Lung (tissue), 12 donors: ENCODE data around the gene FGR. TPM values are rescaled to one million over a fixed set of nuclear protein-coding genes. Genes with fewer than 3 reads are reported as not detected.
A peak's percentile ranks its signal among the peaks of the same experiment; 100 is the strongest.

ENCODE experiments used
- ATAC-seq: fragments of 200-7000 bp; cut with Tn5 transposase; one replicate; pipeline ENCODE4 v1.9.1; 2020; ENCODE audit warnings: moderate number of reproducible peaks; ENCODE audit not compliant: insufficient read depth, low FRiP score
- DNase-seq, 3 donors: peaks; one replicate each; pipeline ENCODE4 v3.0.0-alpha.2; 2013 to 2017
- H3K27ac ChIP-seq, 2 donors: one replicate each; pipeline ENCODE4 v1.5.1; 2013; ENCODE audit warnings: mild to moderate bottlenecking in 2 of 2, moderate library complexity in 2 of 2, control low read depth in 1 of 2, inconsistent platforms in 1 of 2, low read depth in 1 of 2, low read length in 1 of 2
- H3K27me3 ChIP-seq, 3 donors: one replicate each; pipeline ENCODE4 v1.5.1; 2013; ENCODE audit warnings: low read length in 2 of 3; ENCODE audit not compliant: control insufficient read depth in 3 of 3, insufficient read depth in 3 of 3
- H3K36me3 ChIP-seq, 4 donors: one replicate each; pipeline ENCODE4 v1.5.1; 2013; ENCODE audit warnings: low read length in 4 of 4, mild to moderate bottlenecking in 1 of 4, moderate library complexity in 1 of 4; ENCODE audit not compliant: control insufficient read depth in 4 of 4, insufficient read depth in 4 of 4
- H3K4me1 ChIP-seq, 5 donors: one replicate each; pipeline ENCODE4 v1.5.1; 2013; ENCODE audit warnings: low read length in 5 of 5, mild to moderate bottlenecking in 2 of 5, moderate library complexity in 1 of 5; ENCODE audit not compliant: control insufficient read depth in 5 of 5, insufficient read depth in 5 of 5
- H3K4me3 ChIP-seq: one replicate; pipeline ENCODE4 v1.5.1; 2013; ENCODE audit warnings: mild to moderate bottlenecking, control low read depth, moderate library complexity
- H3K9ac ChIP-seq, 2 donors: one replicate each; pipeline ENCODE4 v1.5.1; 2013; ENCODE audit warnings: low read length in 2 of 2, control low read depth in 1 of 2; ENCODE audit not compliant: insufficient read depth in 1 of 2
- H3K9me3 ChIP-seq, 4 donors: one replicate each; pipeline ENCODE4 v1.5.1; 2013; ENCODE audit warnings: low read length in 3 of 4, mild to moderate bottlenecking in 1 of 4, moderate library complexity in 1 of 4; ENCODE audit not compliant: control insufficient read depth in 4 of 4, insufficient read depth in 3 of 4
- WGBS, 2 donors: extraction: QIAGEN DNeasy Blood & Tissue Kit; methylation state at CpG; one replicate each; pipeline ENCODE4 v1.1.7; 2013; 5-methylcytosine and 5-hydroxymethylcytosine counted together
- polyA plus RNA-seq, 2 donors: library from polyadenylated mRNA; stranded (reverse); fragments of 200-250 nt; gene quantifications; one replicate each; pipeline ENCODE4 v1.2.1, GENCODE V29; 2013
- total RNA-seq, 2 donors: library from RNA; depleted of rRNA in 1 of 2; stranded (reverse); fragments of >200 nt in 1 of 2; gene quantifications; one replicate each; pipeline ENCODE4 v1.2.1, GENCODE V29; 2014 to 2021
- TF ChIP-seq, protein P1 (sequence below): IDR thresholded peaks from 2 replicates; pipeline ENCODE4 v1.5.1; 2012; ENCODE audit warnings: mild to moderate bottlenecking; ENCODE audit errors: control extremely low read depth, extremely low read depth
- donor health status: control.
- donor health status: control.
- donor health status: Bipolar disorder and iron deficiency.
- donor health status: healthy.
- donor health status: DM: yes; HTN: yes; CAD: no.

The FGR gene
- total and polyA plus RNA-seq, 4 donors, result 26.6 to 403 (median 111) TPM

DNA sequence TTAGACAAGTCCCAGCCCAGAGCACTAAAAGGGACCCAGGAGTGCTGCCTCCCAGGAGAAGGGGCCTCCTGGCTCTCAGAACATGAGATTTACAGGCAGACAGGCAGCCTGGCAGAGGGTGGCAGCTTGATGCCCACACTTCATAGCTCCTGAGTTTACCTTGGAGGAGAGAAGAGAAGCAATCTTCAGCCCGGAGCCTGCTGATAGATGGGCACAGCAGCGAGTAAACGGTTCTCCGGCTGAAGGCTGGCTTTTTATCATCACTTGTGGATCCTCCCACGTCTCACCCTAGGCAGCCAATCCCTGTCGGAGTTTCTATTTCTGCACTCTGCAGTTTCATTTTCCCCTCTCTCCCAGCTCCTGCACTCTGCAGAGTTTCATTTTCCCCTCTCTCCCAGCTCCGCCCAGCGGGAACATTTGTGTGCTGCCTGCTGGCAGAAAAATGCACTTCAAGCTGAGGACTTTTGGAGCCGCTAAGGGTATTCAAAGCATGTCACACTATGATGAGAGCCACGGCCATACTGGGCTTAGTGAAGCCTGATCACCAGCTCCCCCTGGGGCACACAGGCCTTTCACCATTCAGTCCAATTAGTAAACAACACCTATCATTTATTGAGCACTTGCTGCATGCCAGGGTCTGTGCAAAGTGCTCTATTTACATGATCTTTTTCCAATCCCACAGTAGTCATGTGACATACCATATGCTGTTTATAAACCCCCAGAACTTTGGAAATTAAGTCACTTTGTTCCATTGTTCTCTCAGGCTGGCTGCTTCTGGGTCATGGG is 37.2 kb upstream of the FGR start, which contains the start of gene IFI6:
TSS of gene IFI6 (minus strand) at position 229 of the 786 bp plus-strand sequence. CDS start 2,878 bp downstream, outside the sequence.
- Histone ChIP-seq H3K27ac (peak within 1 kb of the TSS; percentile 82 to 94), H3K9ac (peak within 1 kb of the TSS; percentile 29 to 93), H3K27me3 (no peaks in the 10 kb centered on the region), H3K4me1 (peaks cover 0 to 18% (median 10%) of the 10 kb centered on the region in 5 donors), H3K4me3 (peak within 1 kb of the TSS; percentile 68), H3K36me3 (no peaks in the 10 kb centered on the region), H3K9me3 (no peaks in the 10 kb centered on the region)
- DNase-seq (peak; percentile 97 to 99 (median 99)), ATAC-seq (peak; percentile 94)
- TF ChIP-seq, protein P1, sequence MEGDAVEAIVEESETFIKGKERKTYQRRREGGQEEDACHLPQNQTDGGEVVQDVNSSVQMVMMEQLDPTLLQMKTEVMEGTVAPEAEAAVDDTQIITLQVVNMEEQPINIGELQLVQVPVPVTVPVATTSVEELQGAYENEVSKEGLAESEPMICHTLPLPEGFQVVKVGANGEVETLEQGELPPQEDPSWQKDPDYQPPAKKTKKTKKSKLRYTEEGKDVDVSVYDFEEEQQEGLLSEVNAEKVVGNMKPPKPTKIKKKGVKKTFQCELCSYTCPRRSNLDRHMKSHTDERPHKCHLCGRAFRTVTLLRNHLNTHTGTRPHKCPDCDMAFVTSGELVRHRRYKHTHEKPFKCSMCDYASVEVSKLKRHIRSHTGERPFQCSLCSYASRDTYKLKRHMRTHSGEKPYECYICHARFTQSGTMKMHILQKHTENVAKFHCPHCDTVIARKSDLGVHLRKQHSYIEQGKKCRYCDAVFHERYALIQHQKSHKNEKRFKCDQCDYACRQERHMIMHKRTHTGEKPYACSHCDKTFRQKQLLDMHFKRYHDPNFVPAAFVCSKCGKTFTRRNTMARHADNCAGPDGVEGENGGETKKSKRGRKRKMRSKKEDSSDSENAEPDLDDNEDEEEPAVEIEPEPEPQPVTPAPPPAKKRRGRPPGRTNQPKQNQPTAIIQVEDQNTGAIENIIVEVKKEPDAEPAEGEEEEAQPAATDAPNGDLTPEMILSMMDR, result peak; percentile 24
- WGBS, 2 donors, result 0% methylated on average over 10 of the region's 10 CpGs

DNA sequence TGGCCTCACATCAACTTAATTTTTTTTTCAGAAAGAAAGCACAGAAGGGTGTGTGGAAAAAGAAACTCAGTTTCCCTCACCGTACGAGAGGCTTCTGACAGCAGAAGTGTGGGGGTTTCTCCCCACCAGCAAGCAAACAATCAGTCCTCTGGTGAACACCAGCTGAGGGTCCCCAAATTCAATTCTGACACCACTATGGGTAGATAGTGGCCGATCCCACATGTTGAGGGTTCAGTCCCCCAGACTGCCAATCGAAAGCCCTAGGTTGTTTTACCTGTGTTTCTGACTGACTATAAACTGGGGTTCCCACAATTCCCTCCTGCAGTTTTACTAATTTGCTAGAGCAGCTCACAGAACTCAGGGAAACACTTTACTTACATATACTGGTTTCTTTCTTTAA is 34.9 kb upstream of the FGR start:
- no peak overlapping the region for H3K9ac ChIP-seq
- WGBS, 2 donors, result 72 to 88% methylated on average over 4 of the region's 4 CpGs
- H3K9me3 ChIP-seq, result no peaks in the 10 kb centered on the region
- no peak overlapping the region for H3K27ac ChIP-seq
- H3K27me3 ChIP-seq, result no peaks in the 10 kb centered on the region
- H3K4me3 ChIP-seq, result no peak overlapping the region
- DNase-seq, result no peak
- no peak for ATAC-seq
- H3K4me1 ChIP-seq, result peaks cover 0 to 18% (median 10%) of the 10 kb centered on the region in 5 donors
- TF ChIP-seq, protein P1, result no peak
- H3K36me3 ChIP-seq, result peaks cover 0 to 5% (median 0%) of the 10 kb centered on the region in 4 donors

DNA sequence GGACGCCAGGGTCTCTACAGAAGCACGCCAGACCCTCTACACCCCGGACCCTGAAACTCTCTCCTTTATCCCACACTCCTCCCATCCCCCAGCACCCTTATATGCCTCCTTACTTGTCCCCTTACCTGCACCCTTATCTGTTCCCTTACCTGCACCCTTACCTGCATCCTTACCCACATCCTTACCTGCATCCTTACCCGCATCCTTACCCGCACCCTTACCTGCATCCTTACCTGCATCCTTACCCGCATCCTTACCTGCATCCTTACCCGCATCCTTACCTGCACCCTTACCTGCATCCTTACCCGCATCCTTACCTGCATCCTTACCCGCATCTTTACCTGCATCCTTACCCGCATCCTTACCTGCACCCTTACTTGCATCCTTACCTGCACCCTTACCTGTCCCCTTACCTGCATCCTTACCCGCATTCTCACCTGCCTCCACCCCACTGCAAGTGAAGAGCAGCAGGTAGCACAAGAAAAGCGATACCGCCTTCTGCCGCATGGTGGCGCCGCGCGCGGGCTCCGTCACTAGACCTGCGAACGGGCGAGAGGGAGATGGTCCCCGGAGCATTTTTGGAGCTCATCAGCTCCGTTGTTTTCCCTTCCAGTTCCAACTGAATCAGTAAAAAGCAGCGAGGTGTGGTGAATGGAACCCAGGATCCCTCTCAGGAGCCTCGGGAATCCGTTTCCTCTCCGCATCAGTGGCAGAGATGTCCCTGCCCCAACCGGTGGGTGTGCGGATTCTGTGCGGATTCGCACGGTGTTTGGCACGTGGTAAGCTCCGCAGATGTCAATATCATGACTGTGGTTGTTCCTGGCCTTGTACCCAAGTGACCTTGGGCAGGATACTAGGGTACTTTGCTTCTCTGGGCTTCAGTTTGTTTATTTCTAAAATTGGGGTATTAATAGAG is 34.1 kb upstream of the FGR start:
- WGBS, 2 donors, result 15 to 18% methylated on average over 36 of the region's 36 CpGs

More for the DNA sequence above, 34.1 kb upstream of the FGR start:
- DNase-seq (peak; percentile 66 to 85 (median 79)), ATAC-seq (no peak)
- no peak overlapping the region for H3K4me3 ChIP-seq
- H3K36me3 ChIP-seq, result peaks cover 0 to 5% (median 0%) of the 10 kb centered on the region in 4 donors
- TF ChIP-seq, protein P1, result peak; percentile 75
- no peaks in the 10 kb centered on the region for H3K27me3 ChIP-seq
- H3K4me1 ChIP-seq, result peaks cover 0 to 18% (median 10%) of the 10 kb centered on the region in 5 donors
- H3K27ac ChIP-seq, result peak overlapping the region in 1 of 2 donors; percentile 75
- H3K9me3 ChIP-seq, result no peaks in the 10 kb centered on the region
- H3K9ac ChIP-seq, result peak overlapping the region in 1 of 2 donors; percentile 61
